C4-2B (cell line): ENCODE results near the gene DUSP23.

Experiments used
- ZFX ChIP-seq: fragments of 450-650 bp; IDR thresholded peaks from 2 replicates; pipeline ENCODE4 v1.6.1; 2017
- TF ChIP-seq, protein P1 (sequence below): fragments of 450-650 bp; conservative IDR thresholded peaks from 2 replicates; pipeline ENCODE4 v1.5.1; 2017; ENCODE audit warnings: mild to moderate bottlenecking

DNA sequence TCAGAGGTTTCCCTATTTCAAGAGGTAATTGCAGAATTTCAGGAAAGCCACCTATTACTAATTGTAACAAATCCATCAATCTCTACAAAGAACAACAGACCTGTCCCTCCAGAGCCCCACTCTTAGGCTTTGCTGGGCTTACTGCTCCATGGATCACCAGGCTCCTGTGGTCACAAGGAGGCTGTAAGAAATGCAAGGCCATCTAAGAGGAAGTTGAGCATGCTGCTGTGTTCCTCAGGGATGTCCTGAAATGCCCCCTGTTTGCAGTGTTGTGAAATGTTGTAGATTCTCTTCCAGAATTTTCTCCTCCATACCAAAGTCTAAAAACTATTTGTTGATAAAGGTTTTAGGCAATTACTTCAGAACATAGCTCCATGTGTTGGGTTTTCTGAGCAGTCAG, 24.4 kb upstream of the DUSP23 start:
- TF ChIP-seq, protein P1, sequence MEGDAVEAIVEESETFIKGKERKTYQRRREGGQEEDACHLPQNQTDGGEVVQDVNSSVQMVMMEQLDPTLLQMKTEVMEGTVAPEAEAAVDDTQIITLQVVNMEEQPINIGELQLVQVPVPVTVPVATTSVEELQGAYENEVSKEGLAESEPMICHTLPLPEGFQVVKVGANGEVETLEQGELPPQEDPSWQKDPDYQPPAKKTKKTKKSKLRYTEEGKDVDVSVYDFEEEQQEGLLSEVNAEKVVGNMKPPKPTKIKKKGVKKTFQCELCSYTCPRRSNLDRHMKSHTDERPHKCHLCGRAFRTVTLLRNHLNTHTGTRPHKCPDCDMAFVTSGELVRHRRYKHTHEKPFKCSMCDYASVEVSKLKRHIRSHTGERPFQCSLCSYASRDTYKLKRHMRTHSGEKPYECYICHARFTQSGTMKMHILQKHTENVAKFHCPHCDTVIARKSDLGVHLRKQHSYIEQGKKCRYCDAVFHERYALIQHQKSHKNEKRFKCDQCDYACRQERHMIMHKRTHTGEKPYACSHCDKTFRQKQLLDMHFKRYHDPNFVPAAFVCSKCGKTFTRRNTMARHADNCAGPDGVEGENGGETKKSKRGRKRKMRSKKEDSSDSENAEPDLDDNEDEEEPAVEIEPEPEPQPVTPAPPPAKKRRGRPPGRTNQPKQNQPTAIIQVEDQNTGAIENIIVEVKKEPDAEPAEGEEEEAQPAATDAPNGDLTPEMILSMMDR = no peak
- TF ChIP-seq ZFX = no peak
